HL-60 (cell line): ENCODE measurements around the gene NUBP2.

Source experiments
- GABPA ChIP-seq: IDR thresholded peaks from 2 replicates; pipeline ENCODE4 v1.6.1; 2012; ENCODE audit warnings: low read depth
- POLR2AphosphoS5 ChIP-seq: IDR thresholded peaks from 2 replicates; pipeline ENCODE4 v1.6.1; 2012; ENCODE audit warnings: low read depth
- SPI1 ChIP-seq: IDR thresholded peaks from 2 replicates; pipeline ENCODE4 v1.6.1; 2012; ENCODE audit warnings: low read depth, mild to moderate bottlenecking, borderline replicate concordance
- TF ChIP-seq, protein P1 (sequence below): IDR thresholded peaks from one replicate; pipeline ENCODE4 v1.5.1; 2011; ENCODE audit warnings: low read length, control low read depth, inconsistent platforms; ENCODE audit not compliant: insufficient read depth
- TF ChIP-seq, protein P2 (sequence below): IDR thresholded peaks from 2 replicates; pipeline ENCODE4 v1.6.1; 2012; ENCODE audit warnings: low read depth; ENCODE audit not compliant: insufficient replicate concordance

DNA sequence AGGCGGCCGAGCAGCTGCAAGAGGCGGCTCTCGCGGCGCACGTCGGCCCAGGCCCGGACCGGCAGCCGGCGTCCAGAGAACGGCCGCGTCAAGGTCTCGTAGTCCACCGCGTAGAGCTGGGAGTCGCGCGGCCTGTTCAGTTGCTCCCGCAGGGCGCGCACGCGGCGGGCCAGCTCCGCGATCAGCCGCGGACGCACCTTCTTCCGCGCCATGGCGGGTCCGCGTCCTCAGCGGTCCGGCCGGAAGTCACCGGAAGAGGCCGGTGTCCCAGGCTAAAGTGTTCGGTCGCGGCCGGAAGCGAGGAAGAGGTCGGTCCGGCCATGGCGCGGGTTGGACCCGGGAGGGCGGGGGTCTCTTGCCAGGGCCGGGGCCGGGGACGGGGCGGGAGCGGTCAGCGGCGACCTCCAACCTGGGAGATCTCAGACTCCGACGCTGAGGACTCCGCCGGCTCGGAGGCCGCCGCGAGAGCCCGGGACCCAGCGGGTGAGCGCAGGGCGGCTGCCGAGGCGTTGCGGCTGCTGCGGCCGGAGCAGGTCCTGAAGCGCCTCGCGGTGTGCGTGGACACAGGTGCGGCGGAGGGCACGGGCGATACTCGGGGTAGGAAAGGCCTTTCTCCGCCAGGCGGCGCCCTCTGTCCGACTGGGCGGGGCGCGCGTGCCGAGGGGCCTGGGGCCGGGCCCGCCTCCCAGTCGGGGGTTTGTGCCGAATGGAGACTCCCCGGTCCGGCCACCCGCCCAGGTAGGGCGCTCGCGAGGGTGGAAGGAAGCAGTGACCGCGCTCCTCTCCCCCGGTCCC, 9.7 kb upstream of the NUBP2 start, which contains the start of gene MRPS34:
- TF ChIP-seq POLR2AphosphoS5 (peak; percentile 56), GABPA (peak; percentile 98), SPI1 (no peak)
- TF ChIP-seq, protein P1, sequence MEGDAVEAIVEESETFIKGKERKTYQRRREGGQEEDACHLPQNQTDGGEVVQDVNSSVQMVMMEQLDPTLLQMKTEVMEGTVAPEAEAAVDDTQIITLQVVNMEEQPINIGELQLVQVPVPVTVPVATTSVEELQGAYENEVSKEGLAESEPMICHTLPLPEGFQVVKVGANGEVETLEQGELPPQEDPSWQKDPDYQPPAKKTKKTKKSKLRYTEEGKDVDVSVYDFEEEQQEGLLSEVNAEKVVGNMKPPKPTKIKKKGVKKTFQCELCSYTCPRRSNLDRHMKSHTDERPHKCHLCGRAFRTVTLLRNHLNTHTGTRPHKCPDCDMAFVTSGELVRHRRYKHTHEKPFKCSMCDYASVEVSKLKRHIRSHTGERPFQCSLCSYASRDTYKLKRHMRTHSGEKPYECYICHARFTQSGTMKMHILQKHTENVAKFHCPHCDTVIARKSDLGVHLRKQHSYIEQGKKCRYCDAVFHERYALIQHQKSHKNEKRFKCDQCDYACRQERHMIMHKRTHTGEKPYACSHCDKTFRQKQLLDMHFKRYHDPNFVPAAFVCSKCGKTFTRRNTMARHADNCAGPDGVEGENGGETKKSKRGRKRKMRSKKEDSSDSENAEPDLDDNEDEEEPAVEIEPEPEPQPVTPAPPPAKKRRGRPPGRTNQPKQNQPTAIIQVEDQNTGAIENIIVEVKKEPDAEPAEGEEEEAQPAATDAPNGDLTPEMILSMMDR, result peak; percentile 50
- TF ChIP-seq, protein P2, sequence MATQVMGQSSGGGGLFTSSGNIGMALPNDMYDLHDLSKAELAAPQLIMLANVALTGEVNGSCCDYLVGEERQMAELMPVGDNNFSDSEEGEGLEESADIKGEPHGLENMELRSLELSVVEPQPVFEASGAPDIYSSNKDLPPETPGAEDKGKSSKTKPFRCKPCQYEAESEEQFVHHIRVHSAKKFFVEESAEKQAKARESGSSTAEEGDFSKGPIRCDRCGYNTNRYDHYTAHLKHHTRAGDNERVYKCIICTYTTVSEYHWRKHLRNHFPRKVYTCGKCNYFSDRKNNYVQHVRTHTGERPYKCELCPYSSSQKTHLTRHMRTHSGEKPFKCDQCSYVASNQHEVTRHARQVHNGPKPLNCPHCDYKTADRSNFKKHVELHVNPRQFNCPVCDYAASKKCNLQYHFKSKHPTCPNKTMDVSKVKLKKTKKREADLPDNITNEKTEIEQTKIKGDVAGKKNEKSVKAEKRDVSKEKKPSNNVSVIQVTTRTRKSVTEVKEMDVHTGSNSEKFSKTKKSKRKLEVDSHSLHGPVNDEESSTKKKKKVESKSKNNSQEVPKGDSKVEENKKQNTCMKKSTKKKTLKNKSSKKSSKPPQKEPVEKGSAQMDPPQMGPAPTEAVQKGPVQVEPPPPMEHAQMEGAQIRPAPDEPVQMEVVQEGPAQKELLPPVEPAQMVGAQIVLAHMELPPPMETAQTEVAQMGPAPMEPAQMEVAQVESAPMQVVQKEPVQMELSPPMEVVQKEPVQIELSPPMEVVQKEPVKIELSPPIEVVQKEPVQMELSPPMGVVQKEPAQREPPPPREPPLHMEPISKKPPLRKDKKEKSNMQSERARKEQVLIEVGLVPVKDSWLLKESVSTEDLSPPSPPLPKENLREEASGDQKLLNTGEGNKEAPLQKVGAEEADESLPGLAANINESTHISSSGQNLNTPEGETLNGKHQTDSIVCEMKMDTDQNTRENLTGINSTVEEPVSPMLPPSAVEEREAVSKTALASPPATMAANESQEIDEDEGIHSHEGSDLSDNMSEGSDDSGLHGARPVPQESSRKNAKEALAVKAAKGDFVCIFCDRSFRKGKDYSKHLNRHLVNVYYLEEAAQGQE, result peak; percentile 66
